ENCODE results near the gene MICAL3. TPM values are rescaled to one million over a fixed set of nuclear protein-coding genes. Genes with fewer than 3 reads are reported as not detected.

MICAL3 gene
- polyA plus RNA-seq, 2 of the 4 experiments (the other 2 are of a cell fraction) = 20.5 to 30.1 TPM

DNA sequence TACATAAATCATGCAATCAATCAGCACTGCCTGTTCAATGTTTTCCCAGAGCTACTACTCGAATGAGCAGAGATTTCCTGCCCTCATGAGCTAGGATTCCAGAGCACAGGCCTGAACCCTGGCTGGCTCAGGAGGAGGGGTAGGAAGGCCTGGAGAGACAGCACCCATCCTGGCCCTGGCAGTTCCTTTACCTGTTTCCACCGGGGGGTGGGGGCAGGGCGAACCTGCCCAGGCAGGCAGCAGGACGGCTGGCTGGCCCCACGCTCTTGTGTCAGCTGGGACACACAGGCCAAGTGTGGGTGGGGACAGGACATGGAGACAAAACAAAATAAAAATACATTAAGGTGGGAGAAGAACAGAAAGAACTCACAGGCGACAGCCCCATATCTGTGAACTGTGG lies 140.3 kb downstream of the MICAL3 start:
- no peak overlapping the region for H3K27ac ChIP-seq
- POLR2A ChIA-PET = no interaction called here
- DNase-seq (ENCODE audit: low read depth in 1 of 2, low spot score in 1 of 2) (no peak), ATAC-seq (no peak), FAIRE-seq (no peak)
- H3K9me3 ChIP-seq = no peaks in the 10 kb centered on the region
- CTCF ChIA-PET = interaction anchor here (0.6 to 1.7 kb wide), 3 partner anchors 54 to 234 kb away, joined by 4 read pairs; no protein-coding TSS in a partner anchor
- H3K4me1 ChIP-seq = no peaks in the 10 kb centered on the region
- no peak for TF ChIP-seq HEYL (CRISPR knock-in tag; IDR thresholded peaks at IDR 0.05)
- no peak for TF ChIP-seq CEBPB (IDR thresholded peaks at IDR 0.05)
- TF ChIP-seq ZFP36 (IDR thresholded peaks at IDR 0.05; ENCODE audit: borderline replicate concordance, partially characterized antibody) = no peak
- H3K4me2 ChIP-seq = no peak overlapping the region
- no peak overlapping the region for H3K4me3 ChIP-seq
- WGBS (ENCODE audit: missing lambda C conversion rate) = 93% methylated on average over 3 of the region's 6 CpGs

DNA sequence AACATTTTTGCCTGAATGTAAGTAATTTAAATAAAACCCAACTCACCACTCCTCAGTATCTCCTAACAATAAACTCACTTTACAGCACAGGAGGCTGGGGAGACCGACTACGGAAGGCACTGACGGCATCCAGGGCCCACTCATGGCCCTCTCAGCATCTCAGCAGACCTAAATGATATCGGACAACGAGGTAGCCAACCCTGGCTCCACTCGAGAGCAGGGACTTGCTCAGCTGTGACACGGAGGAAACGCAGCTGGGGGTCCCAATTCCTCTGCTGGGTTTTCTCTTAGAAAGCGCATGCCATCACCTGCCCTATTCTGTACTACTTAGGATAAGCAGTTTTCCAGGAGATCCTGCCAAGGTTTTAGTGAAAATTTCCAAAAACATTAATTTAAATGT lies 141.0 kb downstream of the MICAL3 start:
- H3K9me3 ChIP-seq = no peaks in the 10 kb centered on the region
- FAIRE-seq = no peak
- TF ChIP-seq ESRRA (IDR thresholded peaks at IDR 0.05; ENCODE audit: borderline replicate concordance, low read length) (no peak), RNF2 (IDR thresholded peaks at IDR 0.05; ENCODE audit: borderline replicate concordance, low read depth) (no peak), EHMT2 (IDR thresholded peaks at IDR 0.05; ENCODE audit: low read depth) (no peak), BHLHE40 (IDR thresholded peaks at IDR 0.05; ENCODE audit: low read depth, low read length) (no peak), TP53 (CRISPR knock-in tag; IDR thresholded peaks at IDR 0.05) (no peak), HEYL (CRISPR knock-in tag; IDR thresholded peaks at IDR 0.05) (no peak)
- TF ChIP-seq, protein P1, sequence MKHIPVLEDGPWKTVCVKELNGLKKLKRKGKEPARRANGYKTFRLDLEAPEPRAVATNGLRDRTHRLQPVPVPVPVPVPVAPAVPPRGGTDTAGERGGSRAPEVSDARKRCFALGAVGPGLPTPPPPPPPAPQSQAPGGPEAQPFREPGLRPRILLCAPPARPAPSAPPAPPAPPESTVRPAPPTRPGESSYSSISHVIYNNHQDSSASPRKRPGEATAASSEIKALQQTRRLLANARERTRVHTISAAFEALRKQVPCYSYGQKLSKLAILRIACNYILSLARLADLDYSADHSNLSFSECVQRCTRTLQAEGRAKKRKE (CRISPR knock-in tag; IDR thresholded peaks at IDR 0.05; ENCODE audit: low read depth) = no peak
- TF ChIP-seq, protein P2, sequence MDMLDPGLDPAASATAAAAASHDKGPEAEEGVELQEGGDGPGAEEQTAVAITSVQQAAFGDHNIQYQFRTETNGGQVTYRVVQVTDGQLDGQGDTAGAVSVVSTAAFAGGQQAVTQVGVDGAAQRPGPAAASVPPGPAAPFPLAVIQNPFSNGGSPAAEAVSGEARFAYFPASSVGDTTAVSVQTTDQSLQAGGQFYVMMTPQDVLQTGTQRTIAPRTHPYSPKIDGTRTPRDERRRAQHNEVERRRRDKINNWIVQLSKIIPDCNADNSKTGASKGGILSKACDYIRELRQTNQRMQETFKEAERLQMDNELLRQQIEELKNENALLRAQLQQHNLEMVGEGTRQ (IDR thresholded peaks at IDR 0.05) = no peak
- H3K4me1 ChIP-seq = no peaks in the 10 kb centered on the region
- DNase-seq (ENCODE audit: low read depth in 1 of 2, low spot score in 1 of 2) = no peak
- no peak overlapping the region for H3K4me2 ChIP-seq
- WGBS (ENCODE audit: missing lambda C conversion rate) = 91% methylated on average over 9 of the region's 9 CpGs
- POLR2A ChIA-PET = no interaction called here
- no peak overlapping the region for H3K27ac ChIP-seq
- CTCF ChIA-PET = interaction anchor here (1.7 kb wide), 1 partner anchor 53 kb away, joined by 4 read pairs; no protein-coding TSS in a partner anchor
- ATAC-seq = no peak
- no peak overlapping the region for H3K4me3 ChIP-seq

DNA sequence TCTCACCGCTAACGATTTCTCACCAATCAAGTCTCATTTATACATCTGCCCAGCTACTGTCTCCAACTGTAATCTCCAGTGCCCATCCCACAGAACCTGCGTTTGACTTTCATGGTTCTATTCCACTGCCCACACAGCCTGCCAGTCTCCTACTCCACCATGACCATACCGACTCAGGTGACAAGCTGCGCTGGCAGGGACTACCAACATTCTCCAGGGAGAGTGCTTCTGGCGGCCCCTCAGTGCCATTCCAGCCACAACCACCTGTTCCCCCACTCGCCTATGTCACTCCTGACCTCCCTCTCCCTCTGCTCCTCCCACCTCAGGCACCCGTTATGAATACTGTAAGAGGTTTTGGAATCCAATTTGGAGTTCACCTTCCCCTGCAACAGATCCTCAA lies 141.6 kb downstream of the MICAL3 start:
- DNase-seq (ENCODE audit: low read depth in 1 of 2, low spot score in 1 of 2) = no peak
- no peak for ATAC-seq
- no peaks in the 10 kb centered on the region for H3K9me3 ChIP-seq
- POLR2A ChIA-PET = no interaction called here
- H3K4me2 ChIP-seq = no peak overlapping the region
- no peak overlapping the region for H3K27ac ChIP-seq
- FAIRE-seq = no peak
- H3K4me1 ChIP-seq = no peaks in the 10 kb centered on the region
- CTCF ChIA-PET = no interaction called here
- WGBS (ENCODE audit: missing lambda C conversion rate) = 93% methylated on average over 8 of the region's 8 CpGs
- no peak for TF ChIP-seq ZFP36 (IDR thresholded peaks at IDR 0.05; ENCODE audit: borderline replicate concordance, partially characterized antibody)
- no peak for TF ChIP-seq JUN (IDR thresholded peaks at IDR 0.05)
- no peak for TF ChIP-seq SREBF2 (IDR thresholded peaks at IDR 0.05)
- no peak for TF ChIP-seq ZSCAN20 (CRISPR knock-in tag; IDR thresholded peaks at IDR 0.05)
- TF ChIP-seq FOSL2 (IDR thresholded peaks at IDR 0.05) = no peak
- TF ChIP-seq FOSL2 (CRISPR knock-in tag; IDR thresholded peaks at IDR 0.05) = no peak
- no peak for TF ChIP-seq CBX2 (IDR thresholded peaks at IDR 0.05; ENCODE audit: borderline replicate concordance, low read depth)
- no peak for TF ChIP-seq RARB (CRISPR knock-in tag; IDR thresholded peaks at IDR 0.05)
- TF ChIP-seq, protein P3, sequence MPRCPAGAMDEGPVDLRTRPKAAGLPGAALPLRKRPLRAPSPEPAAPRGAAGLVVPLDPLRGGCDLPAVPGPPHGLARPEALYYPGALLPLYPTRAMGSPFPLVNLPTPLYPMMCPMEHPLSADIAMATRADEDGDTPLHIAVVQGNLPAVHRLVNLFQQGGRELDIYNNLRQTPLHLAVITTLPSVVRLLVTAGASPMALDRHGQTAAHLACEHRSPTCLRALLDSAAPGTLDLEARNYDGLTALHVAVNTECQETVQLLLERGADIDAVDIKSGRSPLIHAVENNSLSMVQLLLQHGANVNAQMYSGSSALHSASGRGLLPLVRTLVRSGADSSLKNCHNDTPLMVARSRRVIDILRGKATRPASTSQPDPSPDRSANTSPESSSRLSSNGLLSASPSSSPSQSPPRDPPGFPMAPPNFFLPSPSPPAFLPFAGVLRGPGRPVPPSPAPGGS (IDR thresholded peaks at IDR 0.05) = no peak
- no peak for TF ChIP-seq MAFK (IDR thresholded peaks at IDR 0.05; ENCODE audit: partially characterized antibody)
- no peak for TF ChIP-seq ZC3H11A (IDR thresholded peaks at IDR 0.05)
- TF ChIP-seq, protein P4, sequence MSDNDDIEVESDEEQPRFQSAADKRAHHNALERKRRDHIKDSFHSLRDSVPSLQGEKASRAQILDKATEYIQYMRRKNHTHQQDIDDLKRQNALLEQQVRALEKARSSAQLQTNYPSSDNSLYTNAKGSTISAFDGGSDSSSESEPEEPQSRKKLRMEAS (IDR thresholded peaks at IDR 0.05) = no peak
- TF ChIP-seq FOXS1 (CRISPR knock-in tag; IDR thresholded peaks at IDR 0.05) = no peak
- no peak for TF ChIP-seq CEBPB (IDR thresholded peaks at IDR 0.05)
- TF ChIP-seq CBX8 (IDR thresholded peaks at IDR 0.05) = no peak
- TF ChIP-seq, protein P5, sequence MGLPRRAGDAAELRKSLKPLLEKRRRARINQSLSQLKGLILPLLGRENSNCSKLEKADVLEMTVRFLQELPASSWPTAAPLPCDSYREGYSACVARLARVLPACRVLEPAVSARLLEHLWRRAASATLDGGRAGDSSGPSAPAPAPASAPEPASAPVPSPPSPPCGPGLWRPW (IDR thresholded peaks at IDR 0.05) = no peak
- TF ChIP-seq KDM5A (IDR thresholded peaks at IDR 0.05) = no peak
- TF ChIP-seq RNF2 (IDR thresholded peaks at IDR 0.05; ENCODE audit: borderline replicate concordance, low read depth) = no peak
- H3K4me3 ChIP-seq = no peak overlapping the region
